GM19397 (cell line): ENCODE data around the gene FOCAD.

Source experiments
- ATAC-seq: cut with Tn5 transposase; IDR thresholded peaks from one replicate; pipeline ENCODE4 v1.9.1; 2021; ENCODE audit warnings: mild to moderate bottlenecking, moderate library complexity; ENCODE audit not compliant: unreplicated experiment

The FOCAD gene

DNA sequence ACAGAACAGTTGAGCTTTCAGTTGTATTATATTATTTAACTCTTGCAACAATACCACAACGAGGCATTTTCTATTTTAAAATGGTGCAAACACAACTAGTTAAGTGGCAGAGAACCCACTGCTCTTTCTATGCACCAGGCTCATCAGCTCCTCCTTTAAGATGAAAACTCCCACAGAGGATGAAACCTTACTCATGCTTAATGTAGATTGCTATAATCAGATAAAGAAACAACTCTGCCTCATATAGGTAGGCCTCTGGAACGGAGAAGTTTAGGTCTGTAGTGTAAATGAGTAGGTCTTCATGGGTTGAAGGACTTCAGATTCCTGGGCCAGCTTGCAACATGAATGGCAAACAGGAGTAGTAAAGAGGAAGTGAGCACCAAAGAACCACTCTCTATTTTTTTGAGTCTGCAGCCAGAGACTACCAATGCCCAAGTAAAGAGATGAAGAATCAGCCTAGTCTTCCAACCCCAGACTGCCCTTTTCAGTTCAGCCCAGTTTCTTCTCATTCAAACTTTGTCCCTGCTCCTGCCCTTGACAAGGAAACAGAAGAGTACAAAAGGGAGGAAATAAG, 313.5 kb downstream of the FOCAD start:
- peak; percentile 61 for ATAC-seq

DNA sequence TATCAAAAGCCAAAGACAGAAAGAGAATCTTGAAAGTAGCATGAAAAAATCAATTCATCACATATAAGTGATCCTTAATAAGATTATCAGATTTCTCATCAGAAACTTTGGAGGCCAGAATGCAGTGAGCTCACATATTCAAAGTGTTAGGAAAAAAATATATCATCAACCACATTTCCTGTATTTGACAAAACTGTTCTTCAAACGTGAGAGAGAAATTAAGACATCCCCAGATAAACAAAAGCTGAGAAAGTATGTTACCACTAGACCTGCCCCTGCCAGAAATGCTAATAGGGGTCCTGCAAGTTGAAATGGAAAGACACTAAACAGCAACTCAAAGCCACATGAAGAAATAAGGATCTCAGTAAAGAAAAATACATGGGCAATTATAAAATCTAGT, 317.5 kb downstream of the FOCAD start:
- no peak for ATAC-seq

GRCh38 chr9:21002040-21002439, 318.0 kb downstream of the FOCAD start:
- no peak for ATAC-seq

DNA sequence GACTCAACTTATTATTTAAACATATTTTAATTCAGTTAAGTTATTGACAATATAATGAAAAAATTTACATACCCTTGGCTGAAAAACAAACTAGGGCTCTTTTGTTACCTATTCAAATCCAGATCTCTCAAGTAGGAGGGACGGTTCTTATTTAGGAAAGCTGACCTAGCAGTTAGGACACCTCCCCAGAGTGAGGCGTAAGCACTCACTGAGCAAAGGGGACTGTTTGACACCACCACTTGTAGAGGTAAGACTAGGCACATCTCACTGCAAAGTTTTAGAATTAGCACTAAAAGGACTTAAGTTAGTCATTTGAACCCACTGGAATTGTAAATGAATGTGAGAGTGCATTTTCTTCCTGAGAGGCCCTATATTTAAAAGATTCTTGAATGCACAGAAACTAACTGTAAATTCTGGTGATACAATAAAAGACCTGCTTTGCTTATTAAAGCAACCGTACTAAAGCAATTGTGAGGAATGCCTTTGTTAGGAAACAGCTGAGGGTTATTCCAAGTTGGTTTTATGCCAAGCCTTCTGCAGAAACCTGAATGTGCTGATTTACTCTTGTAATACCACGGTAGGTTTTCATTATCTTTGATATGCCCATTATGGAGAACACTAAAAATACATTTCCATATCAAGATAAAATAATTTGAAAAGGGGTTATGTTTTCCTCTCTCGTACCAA, 331.2 kb downstream of the FOCAD start:
- ATAC-seq = no peak

DNA sequence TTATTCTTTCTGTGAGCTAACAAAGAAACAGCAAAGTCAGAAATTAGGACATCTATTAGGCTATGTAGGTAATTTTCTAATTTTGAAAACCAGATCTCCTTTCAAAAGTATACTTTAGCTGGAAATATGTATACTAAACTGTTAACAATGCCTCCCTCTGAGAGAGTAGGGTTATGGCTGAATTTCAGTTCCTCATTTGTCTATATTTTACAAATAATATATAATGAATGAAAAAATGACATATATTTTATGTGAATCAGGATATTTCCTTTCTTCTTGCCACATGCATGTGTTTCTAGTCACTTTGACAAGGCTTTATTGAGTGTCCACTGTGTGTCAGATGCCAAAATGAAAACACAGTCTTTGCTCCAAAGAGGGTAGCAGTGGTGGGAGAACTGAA, 331.9 kb downstream of the FOCAD start:
- ATAC-seq = no peak

GRCh38 chr9:21016701-21017491, 332.8 kb downstream of the FOCAD start:
- ATAC-seq = no peak

GRCh38 chr9:21018177-21018576, 334.1 kb downstream of the FOCAD start:
- no peak for ATAC-seq

DNA sequence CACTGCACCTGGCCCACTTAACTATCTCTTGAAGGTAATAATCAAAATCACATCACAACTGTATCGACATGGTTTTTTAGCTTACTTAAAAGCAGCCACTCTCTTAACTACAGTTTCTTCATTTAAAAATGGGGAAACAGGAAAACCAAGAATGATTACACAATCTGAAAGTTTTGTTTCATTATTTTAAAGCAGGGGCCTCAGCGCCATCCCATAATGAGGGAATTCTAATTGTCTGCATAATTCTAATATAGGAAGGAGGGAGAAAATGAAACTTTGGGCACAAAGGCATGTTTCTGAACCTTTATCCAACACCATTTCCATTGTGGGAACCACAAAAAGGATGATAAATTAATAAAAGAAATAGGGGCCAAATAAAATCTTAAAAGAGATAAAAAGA, 339.8 kb downstream of the FOCAD start:
- ATAC-seq = no peak

DNA sequence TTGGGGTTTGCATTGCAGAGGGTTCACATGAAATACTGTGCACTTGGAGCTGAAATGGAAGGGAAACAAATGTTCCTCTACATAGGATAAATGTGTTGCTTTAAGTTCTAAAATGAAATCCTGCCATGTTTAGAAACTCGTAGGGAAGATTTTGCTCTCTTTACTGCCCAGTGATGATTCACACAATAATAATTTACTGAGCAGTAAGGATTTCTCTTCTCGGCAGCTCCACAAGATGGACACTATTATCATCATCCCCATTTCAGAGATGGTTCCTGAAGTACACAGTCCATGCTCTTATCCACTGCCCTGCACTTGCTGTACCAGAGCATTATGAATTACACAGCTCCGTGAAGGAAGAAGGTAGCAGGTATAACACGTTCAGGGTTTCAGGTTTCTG, 343.2 kb downstream of the FOCAD start:
- no peak for ATAC-seq

GRCh38 chr9:21028466-21028865, 344.4 kb downstream of the FOCAD start:
- ATAC-seq = no peak

DNA sequence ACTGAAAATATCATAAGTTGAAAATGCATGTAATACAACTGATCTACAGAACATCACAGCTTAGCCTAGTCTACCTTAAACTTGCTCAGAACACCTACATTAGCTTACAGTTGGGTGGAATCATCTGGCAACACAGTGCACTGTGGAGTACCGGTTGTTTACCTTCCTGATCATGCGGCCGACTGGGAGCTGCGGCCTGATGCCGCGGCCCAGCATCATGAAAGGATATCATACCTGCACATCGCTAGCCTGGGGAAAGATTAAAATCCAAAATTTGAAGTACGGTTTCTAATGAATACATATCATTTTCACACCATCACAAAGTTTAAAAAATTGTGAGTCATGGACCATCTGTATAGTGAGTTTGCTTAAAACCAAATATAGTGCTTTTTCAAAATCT, 345.6 kb downstream of the FOCAD start:
- ATAC-seq = no peak

DNA sequence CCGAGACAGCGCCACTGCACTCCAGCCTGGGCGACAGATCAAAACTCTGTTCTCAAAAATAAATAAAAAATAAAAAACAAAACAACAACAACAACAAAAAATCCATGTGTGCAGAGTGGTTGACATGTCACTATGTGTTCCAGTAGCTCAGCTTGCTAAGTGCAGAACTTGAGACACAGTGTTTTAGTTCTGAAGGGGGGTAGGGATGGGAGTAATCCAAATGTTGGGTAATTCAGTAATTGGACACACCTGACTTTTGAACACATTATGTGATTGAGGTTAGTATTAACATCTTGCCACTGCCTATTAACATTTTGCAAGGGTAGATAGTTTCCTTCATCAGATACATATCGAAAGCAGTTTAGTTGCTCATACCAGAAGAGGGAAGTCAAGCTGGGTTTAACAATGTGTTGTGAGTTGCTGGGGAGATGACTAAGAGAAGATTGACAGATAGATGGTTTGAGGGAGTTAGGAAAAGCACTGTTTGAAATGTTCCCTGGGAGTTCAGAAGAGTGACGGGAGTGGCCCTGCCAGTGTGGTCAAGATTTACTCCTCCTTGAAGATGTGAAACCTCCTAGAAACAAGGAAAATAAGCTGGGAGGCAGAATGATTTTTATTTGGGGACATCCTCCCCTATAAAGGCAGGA, 346.5 kb downstream of the FOCAD start:
- ATAC-seq = peak; percentile 61

DNA sequence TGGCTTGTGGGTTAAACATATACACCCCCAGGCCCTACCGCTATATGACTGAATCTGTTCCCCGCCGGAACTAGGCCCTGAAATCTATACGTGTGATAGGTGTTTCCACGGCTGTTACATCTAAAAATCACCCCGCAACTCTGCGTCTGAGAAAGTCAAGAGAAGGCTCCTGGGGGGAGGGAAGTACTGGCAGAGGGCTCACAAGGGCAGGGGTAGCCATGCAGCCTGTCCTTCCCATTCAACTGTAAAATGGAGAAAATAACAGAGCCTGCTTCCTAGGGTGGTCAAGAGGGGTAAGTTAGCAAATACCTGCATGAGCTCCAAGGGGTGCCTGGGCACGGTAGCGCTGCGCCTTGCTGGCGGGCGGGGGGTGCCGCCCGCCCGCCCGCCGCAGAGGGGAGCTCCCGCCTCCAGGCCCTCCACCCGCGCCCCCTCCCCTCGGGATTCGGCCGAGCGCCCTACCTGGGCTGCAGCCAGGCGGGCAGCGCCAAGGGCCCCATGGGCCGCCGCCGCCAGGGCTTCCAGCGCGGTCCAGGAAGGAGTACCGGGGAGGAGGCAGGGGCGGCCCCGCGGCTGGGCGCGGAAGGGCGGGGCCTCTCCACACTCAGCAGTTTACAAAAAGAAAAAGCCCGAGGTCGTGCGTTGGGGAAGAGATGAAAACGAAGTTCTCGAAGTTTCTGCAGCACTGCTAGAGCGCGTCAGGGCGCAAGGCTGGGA, 347.2 kb downstream of the FOCAD start, which contains the start of gene HACD4:
HACD4 (minus strand) TSS at position 550 of the 717 bp plus-strand sequence; CDS start at position 500, 50 bp downstream.
- ATAC-seq = peak; percentile 69

DNA sequence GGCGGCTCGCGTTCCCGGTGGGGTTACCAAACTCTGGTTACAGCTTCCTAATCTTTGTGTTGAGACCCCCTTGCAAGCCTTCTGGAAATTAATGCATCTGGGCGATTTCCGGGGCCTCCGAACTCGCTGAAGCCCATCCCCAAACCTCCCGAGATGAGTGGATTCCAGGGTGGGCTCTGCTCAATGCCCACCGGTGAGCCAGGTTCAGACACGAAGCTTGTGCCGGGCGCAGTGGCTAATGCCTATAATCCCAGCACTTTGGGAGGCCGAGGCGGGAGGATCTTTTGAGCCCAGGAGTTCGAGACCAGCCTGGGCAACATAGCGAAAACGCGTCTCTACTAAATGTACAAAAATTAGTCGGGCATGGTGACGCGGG, 347.7 kb downstream of the FOCAD start:
- ATAC-seq = no peak

DNA sequence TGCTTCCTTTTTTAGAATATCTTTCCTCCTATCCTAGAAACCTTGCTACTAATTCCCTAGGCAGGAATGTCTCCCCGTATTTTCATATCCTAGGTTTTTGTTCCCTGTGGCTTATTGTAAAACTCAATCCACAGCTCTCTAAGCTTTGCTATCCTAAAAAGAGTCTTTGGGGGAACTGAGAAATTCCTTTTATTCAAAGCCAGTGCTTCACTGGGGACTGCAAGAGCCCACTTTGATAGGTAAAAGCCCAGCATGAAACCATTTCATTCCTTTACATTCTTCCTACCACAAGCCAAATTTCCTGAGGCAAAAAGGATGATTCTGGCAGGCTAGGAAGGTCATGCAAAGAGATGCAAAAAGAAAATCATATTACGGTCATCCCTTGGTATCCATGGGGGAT, 353.2 kb downstream of the FOCAD start:
- no peak for ATAC-seq

DNA sequence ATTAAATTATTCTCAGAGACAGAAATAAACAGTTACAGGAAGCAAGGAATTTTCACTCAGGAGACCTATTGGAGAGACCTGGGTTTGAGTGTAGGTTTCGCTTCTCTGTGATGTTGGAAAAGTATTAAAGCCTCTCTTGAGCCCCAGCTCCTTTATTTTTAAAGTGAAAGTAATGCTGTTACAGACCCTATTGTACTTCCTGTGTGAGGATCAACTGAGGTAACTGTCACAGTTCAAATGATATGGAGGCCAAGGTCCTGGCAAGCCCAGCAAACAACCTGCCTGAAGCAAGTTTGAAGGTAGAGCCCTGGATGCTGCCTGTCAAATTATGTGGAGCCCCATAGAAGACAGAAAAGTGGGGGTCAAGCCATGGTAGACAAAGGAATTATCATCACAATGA, 355.2 kb downstream of the FOCAD start:
- ATAC-seq = no peak

- ATAC-seq = no peak
Measured at GRCh38 chr9:21042466-21042865, 358.4 kb downstream of the FOCAD start.

DNA sequence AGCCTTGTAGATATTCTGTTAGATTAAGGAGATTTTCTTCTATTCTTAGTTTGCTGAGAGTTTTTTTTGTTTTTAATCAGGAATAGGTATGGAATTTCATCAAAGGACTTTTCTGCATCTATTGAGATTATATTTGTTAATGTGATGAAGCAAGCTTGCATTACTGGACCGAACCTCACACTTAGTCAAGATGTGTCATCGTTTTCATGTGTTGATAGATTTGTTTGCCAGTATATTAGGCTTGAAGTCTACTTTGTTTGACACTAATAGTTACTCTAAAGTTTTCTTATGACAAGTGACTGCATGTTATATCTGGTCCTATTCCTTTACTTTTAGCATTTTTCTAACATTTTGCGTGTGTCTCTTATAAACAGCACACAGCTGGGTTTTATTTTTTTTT, 359.8 kb downstream of the FOCAD start:
- ATAC-seq = no peak
